LNCaP clone FGC (cell line): ENCODE measurements around the gene KRT37.
"Not testable (repeated sequence)": the region's sequence is repeated elsewhere in the genome, so short reads cannot be mapped to it uniquely, and the experiment has no call there.

Source experiments
- DNase-seq: peaks from one replicate; pipeline ENCODE4 v3.0.0-alpha.2; 2011; ENCODE audit warnings: low read depth
- H3K4me3 ChIP-seq: 2 replicates; pipeline ENCODE4 v1.5.1; 2011; ENCODE audit warnings: mild to moderate bottlenecking, low read depth, low read length, control low read depth
- TF ChIP-seq, protein P1 (sequence below): IDR thresholded peaks from 2 replicates; pipeline ENCODE4 v1.5.1; 2012; ENCODE audit warnings: mild to moderate bottlenecking; ENCODE audit not compliant: control insufficient read depth, insufficient read depth; ENCODE audit errors: extremely low read depth

KRT37 gene

GRCh38 chr17:41396996-41397660, 27.3 kb downstream of the KRT37 start, which contains the start of gene KRT31:
Gene KRT31 (minus strand): TSS chr17:41397608. CDS start chr17:41397539, 69 bp downstream.
- TF ChIP-seq, protein P1, sequence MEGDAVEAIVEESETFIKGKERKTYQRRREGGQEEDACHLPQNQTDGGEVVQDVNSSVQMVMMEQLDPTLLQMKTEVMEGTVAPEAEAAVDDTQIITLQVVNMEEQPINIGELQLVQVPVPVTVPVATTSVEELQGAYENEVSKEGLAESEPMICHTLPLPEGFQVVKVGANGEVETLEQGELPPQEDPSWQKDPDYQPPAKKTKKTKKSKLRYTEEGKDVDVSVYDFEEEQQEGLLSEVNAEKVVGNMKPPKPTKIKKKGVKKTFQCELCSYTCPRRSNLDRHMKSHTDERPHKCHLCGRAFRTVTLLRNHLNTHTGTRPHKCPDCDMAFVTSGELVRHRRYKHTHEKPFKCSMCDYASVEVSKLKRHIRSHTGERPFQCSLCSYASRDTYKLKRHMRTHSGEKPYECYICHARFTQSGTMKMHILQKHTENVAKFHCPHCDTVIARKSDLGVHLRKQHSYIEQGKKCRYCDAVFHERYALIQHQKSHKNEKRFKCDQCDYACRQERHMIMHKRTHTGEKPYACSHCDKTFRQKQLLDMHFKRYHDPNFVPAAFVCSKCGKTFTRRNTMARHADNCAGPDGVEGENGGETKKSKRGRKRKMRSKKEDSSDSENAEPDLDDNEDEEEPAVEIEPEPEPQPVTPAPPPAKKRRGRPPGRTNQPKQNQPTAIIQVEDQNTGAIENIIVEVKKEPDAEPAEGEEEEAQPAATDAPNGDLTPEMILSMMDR = no peak
- DNase-seq = no peak

DNA sequence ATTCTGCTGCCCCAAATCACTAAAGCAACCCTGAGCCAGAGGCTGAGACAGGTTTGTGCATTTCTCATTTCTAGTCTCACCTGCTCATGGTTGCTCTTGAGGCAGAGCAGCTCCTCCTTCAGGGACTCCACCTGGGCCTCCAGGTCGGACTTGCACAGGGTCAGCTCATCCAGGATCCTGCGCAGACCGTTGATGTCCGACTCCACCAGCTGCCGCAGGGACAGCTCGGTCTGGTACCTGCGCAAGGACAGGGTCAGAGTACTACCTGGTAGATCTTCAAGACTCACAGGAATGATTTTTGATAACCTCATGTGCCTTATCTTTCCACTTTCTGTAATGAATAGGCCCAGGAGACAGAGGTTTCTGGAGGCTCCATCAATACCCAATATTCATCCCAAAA, 28.0 kb downstream of the KRT37 start:
- no peak for DNase-seq
- no peak overlapping the region for H3K4me3 ChIP-seq
- TF ChIP-seq, protein P1 = no peak

More at GRCh38 chr17:41396996-41397660, 27.3 kb downstream of the KRT37 start, which contains the start of gene KRT31:
- no peak within 1 kb of the TSS for H3K4me3 ChIP-seq

DNA sequence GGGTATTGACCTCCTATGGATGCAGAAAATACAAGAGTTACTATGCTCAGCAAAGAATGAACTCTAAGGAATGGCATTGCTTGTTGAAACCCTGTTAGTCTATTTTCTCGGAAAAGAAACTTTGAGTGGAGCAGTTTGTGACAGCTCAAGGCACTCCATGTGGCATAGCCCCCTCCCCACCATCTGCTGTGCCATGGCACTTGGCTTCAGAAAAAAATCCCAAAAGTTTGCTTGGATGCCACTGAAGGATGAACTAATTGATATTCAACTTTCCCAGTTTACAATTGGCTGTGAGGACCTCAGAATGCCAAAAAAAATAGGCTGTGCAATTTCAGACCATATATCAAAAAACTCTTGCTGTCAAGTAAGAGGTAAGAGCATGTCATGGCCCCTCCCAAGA, 28.8 kb downstream of the KRT37 start:
- H3K4me3 ChIP-seq = no peak overlapping the region
- no peak for DNase-seq
- TF ChIP-seq, protein P1 = no peak

DNA sequence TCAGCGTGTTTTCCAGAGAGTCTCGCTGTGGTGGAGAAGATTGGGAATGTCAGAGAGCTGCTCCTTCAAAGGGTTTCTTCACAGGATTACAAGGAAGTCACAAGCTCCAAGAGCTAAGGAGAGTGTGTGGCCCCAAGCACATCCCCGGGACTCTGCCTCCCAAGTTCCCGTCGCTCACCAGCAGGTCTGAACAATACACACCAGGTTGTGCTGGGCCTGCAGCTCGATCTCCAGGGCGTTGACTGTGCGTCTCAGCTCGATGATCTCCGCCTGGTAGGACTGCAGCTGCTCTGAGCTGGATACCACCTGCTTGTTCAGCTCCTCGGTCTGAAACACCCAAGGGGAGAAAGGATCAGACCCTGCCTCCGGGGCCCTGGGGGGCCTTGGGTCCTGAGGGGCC, 29.3 kb downstream of the KRT37 start:
- DNase-seq, H3K4me3 ChIP-seq: not testable (repeated sequence)

- DNase-seq = no peak
- TF ChIP-seq, protein P1 = no peak
- no peak overlapping the region for H3K4me3 ChIP-seq
Measured at GRCh38 chr17:41394254-41394996, 30.0 kb downstream of the KRT37 start.

- no peak overlapping the region for H3K4me3 ChIP-seq
- DNase-seq = no peak
- TF ChIP-seq, protein P1 = no peak
Measured at GRCh38 chr17:41393826-41394225, 30.6 kb downstream of the KRT37 start.

DNA sequence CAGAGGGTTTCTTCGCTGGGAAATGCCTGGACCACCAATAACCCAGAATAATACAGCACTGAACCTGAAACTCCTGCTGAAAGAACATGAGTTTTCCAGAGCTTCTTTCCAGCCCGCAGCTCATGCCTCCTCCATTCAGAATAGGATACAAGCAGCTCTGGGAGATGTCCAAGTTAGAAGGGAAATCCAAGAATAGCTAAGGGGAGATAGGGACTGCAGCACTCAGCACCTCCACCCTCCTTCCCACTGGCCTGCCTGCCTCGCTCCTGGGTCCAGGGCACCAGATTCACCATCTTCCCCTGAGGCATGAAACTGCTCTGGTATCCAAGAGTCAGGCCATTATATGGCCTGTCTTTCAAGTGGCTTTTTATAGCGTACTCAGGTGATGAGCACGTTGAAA, 31.1 kb downstream of the KRT37 start:
- TF ChIP-seq, protein P1 = no peak

More for the DNA sequence above, 31.1 kb downstream of the KRT37 start:
- DNase-seq = no peak
- no peak overlapping the region for H3K4me3 ChIP-seq
